Esophagus muscularis mucosa (tissue), 4 donors: Measurements from ENCODE around the gene ZNF41.
A peak's percentile ranks its signal among the peaks of the same experiment; 100 is the strongest.

ENCODE experiments used
- CTCF ChIP-seq, 3 experiments: fragments of 200-600 bp in 2 of 3; fragments of 450-650 bp in 1 of 3; sonication (generic) in 2 of 3; IDR thresholded peaks; one replicate each; pipeline ENCODE4 v1.5.1; 2017 to 2019; ENCODE audit warnings: antibody characterized with exemption in 3 of 3, mild to moderate bottlenecking in 2 of 3, moderate library complexity in 1 of 3
- EP300 ChIP-seq: sonication (generic); formaldehyde crosslinking; IDR thresholded peaks from one replicate; pipeline ENCODE4 v1.6.1; 2017; ENCODE audit warnings: antibody characterized with exemption
- POLR2A ChIP-seq: fragments of 450-650 bp; IDR thresholded peaks from one replicate; pipeline ENCODE4 v1.6.1; 2017; ENCODE audit warnings: antibody characterized with exemption, moderate library complexity, mild to moderate bottlenecking, low read depth
- POLR2AphosphoS5 ChIP-seq, 2 donors: sonication (generic); formaldehyde crosslinking; IDR thresholded peaks; one replicate each; pipeline ENCODE4 v1.6.1; 2017; ENCODE audit warnings: antibody characterized with exemption in 2 of 2

GRCh38 chrX:47523297-47523696 is 40.3 kb upstream of the ZNF41 start:
- TF ChIP-seq POLR2AphosphoS5 (IDR thresholded peaks at IDR 0.05) (peak; percentile 57 to 65), CTCF (IDR thresholded peaks at IDR 0.05) (peak; percentile 68 to 82 (median 69)), POLR2A (no peak), EP300 (no peak)
